H9 (cell line): Measurements from ENCODE around the gene FBXL2. TPM values are rescaled to one million over a fixed set of nuclear protein-coding genes. Genes with fewer than 3 reads are reported as not detected.

Experiments used
- DNase-seq: peaks from one replicate; pipeline ENCODE4 v3.0.0-alpha.2; 2017
- H2AFZ ChIP-seq: one replicate; pipeline ENCODE4 v1.6.1; 2013; ENCODE audit warnings: mild to moderate bottlenecking, low read length, control low read depth, moderate library complexity
- H2AK5ac ChIP-seq: 2 replicates; pipeline ENCODE4 v1.6.1; 2013; ENCODE audit warnings: low read length, control low read depth, mixed read lengths; ENCODE audit not compliant: insufficient read length
- H2BK120ac ChIP-seq: one replicate; pipeline ENCODE4 v1.6.1; 2013; ENCODE audit warnings: low read depth, mild to moderate bottlenecking, low read length, control low read depth, inconsistent platforms; ENCODE audit not compliant: poor library complexity, severe bottlenecking
- H2BK12ac ChIP-seq: 2 replicates; pipeline ENCODE4 v1.6.1; 2013; ENCODE audit warnings: low read length, control low read depth, mixed read lengths, low read depth; ENCODE audit not compliant: insufficient read length
- H2BK15ac ChIP-seq: 2 replicates; pipeline ENCODE4 v1.6.1; 2013; ENCODE audit warnings: low read depth, low read length, control low read depth
- H2BK20ac ChIP-seq: one replicate; pipeline ENCODE4 v1.6.1; 2013; ENCODE audit warnings: low read depth, mild to moderate bottlenecking, low read length, control low read depth, inconsistent platforms; ENCODE audit not compliant: poor library complexity, severe bottlenecking
- H2BK5ac ChIP-seq: 2 replicates; pipeline ENCODE4 v1.6.1; 2013; ENCODE audit warnings: low read length, control low read depth, mixed read lengths; ENCODE audit not compliant: insufficient read length
- H3K14ac ChIP-seq: 2 replicates; pipeline ENCODE4 v1.6.1; 2013; ENCODE audit warnings: low read length, control low read depth; ENCODE audit not compliant: insufficient read depth
- H3K18ac ChIP-seq: 2 replicates; pipeline ENCODE4 v1.6.1; 2013; ENCODE audit warnings: low read depth, mild to moderate bottlenecking, mixed read lengths, low read length, control low read depth; ENCODE audit not compliant: insufficient read length
- H3K23ac ChIP-seq: 2 replicates; pipeline ENCODE4 v1.6.1; 2013; ENCODE audit warnings: low read length, control low read depth, mixed read lengths, low read depth; ENCODE audit not compliant: insufficient read length
- H3K23me2 ChIP-seq: 2 replicates; pipeline ENCODE4 v1.6.1; 2013; ENCODE audit warnings: low read depth, mild to moderate bottlenecking, mixed read lengths, low read length, control low read depth; ENCODE audit not compliant: insufficient read length, poor library complexity, severe bottlenecking
- H3K27ac ChIP-seq: 2 replicates; pipeline ENCODE4 v1.5.1; 2013; ENCODE audit warnings: low read length, control low read depth, mixed read lengths, low read depth; ENCODE audit not compliant: insufficient read length
- H3K27me3 ChIP-seq: 2 replicates; pipeline ENCODE4 v1.6.1; 2013; ENCODE audit warnings: low read length, control low read depth, inconsistent platforms; ENCODE audit not compliant: insufficient read depth
- H3K4ac ChIP-seq: 2 replicates; pipeline ENCODE4 v1.6.1; 2013; ENCODE audit warnings: low read depth, mild to moderate bottlenecking, control low read depth, inconsistent platforms, low read length, moderate library complexity
- H3K4me1 ChIP-seq: 2 replicates; pipeline ENCODE4 v1.6.1; 2013; ENCODE audit warnings: low read length, control low read depth, inconsistent platforms; ENCODE audit not compliant: insufficient read depth
- H3K4me2 ChIP-seq: 2 replicates; pipeline ENCODE4 v1.6.1; 2013; ENCODE audit warnings: low read length, control low read depth, mixed read lengths; ENCODE audit not compliant: insufficient read length, insufficient read depth
- H3K56ac ChIP-seq: 2 replicates; pipeline ENCODE4 v1.6.1; 2013; ENCODE audit warnings: low read depth, mild to moderate bottlenecking, mixed read lengths, low read length, control low read depth; ENCODE audit not compliant: insufficient read length
- H3K79me1 ChIP-seq: 2 replicates; pipeline ENCODE4 v1.6.1; 2013; ENCODE audit warnings: low read depth, mild to moderate bottlenecking, moderate library complexity, low read length, control low read depth, inconsistent platforms; ENCODE audit not compliant: insufficient read depth, poor library complexity, severe bottlenecking
- H3K79me2 ChIP-seq: 2 replicates; pipeline ENCODE4 v1.6.1; 2013; ENCODE audit warnings: low read length, control low read depth, inconsistent platforms; ENCODE audit not compliant: insufficient read depth
- H3K9ac ChIP-seq: 2 replicates; pipeline ENCODE4 v1.6.1; 2013; ENCODE audit warnings: low read length, control low read depth, mixed read lengths; ENCODE audit not compliant: insufficient read length; ENCODE audit errors: extremely low read depth
- H3K9me3 ChIP-seq: one replicate; pipeline ENCODE4 v1.6.1; 2013; ENCODE audit warnings: low read depth, low read length, inconsistent platforms; ENCODE audit not compliant: control insufficient read depth
- H3T11ph ChIP-seq: one replicate; pipeline ENCODE4 v1.6.1; 2013; ENCODE audit warnings: mild to moderate bottlenecking, low read length, control low read depth, inconsistent platforms
- H4K20me1 ChIP-seq: one replicate; pipeline ENCODE4 v1.6.1; 2013; ENCODE audit not compliant: control insufficient read depth, insufficient read length, insufficient read depth
- H4K5ac ChIP-seq: 2 replicates; pipeline ENCODE4 v1.6.1; 2013; ENCODE audit warnings: low read depth, mild to moderate bottlenecking, mixed read lengths, low read length, control low read depth; ENCODE audit not compliant: insufficient read length
- H4K8ac ChIP-seq: replicated peaks from 2 replicates; pipeline ENCODE4 v1.6.1; 2013; ENCODE audit warnings: low read length, control low read depth, mixed read lengths, low read depth; ENCODE audit not compliant: insufficient read length
- H4K91ac ChIP-seq: 2 replicates; pipeline ENCODE4 v1.6.1; 2013; ENCODE audit warnings: low read depth, mild to moderate bottlenecking, moderate library complexity, mixed read lengths, low read length, control low read depth; ENCODE audit not compliant: insufficient read length
- H3K27ac Mint-ChIP-seq, 3 experiments: 2 replicates in 2 of 3; 3 replicates in 1 of 3; pipeline ENCODE4 v1.8.0; 2020 to 2021; ENCODE audit warnings: mixed read lengths in 3 of 3, mild to moderate bottlenecking in 1 of 3, moderate library complexity in 1 of 3
- H3K27me3 Mint-ChIP-seq: 2 replicates; pipeline ENCODE4 v1.8.0; 2021; ENCODE audit warnings: low read depth, mild to moderate bottlenecking, moderate library complexity, mixed read lengths
- H3K36me3 Mint-ChIP-seq, 3 experiments: 2 replicates in 2 of 3; 3 replicates in 1 of 3; pipeline ENCODE4 v1.8.0; 2020 to 2021; ENCODE audit warnings: low read depth in 3 of 3, mixed read lengths in 3 of 3; ENCODE audit not compliant: insufficient read depth in 1 of 3
- H3K4me1 Mint-ChIP-seq, 2 experiments: 2 replicates each; pipeline ENCODE4 v1.8.0; 2020; ENCODE audit warnings: mixed read lengths in 2 of 2
- H3K4me3 Mint-ChIP-seq, 2 experiments: 2 replicates in 1 of 2; 3 replicates in 1 of 2; pipeline ENCODE4 v1.8.0; 2020 to 2021; ENCODE audit warnings: mild to moderate bottlenecking in 2 of 2, mixed read lengths in 2 of 2, moderate library complexity in 1 of 2
- H3K9me3 Mint-ChIP-seq, 2 experiments: 2 replicates in 1 of 2; 3 replicates in 1 of 2; pipeline ENCODE4 v1.8.0; 2020; ENCODE audit warnings: mild to moderate bottlenecking in 2 of 2, mixed read lengths in 2 of 2, moderate library complexity in 1 of 2
- CTCF ChIP-seq: fragments of 200-600 bp; sonication (generic); conservative IDR thresholded peaks from 3 replicates; pipeline ENCODE4 v1.8.0; 2021; ENCODE audit warnings: antibody characterized with exemption, mild to moderate bottlenecking
- WGBS: extraction: QIAGEN DNeasy Blood & Tissue Kit; methylation state at CpG from one replicate; pipeline ENCODE4 v1.1.7; 2013; ENCODE audit warnings: missing lambda C conversion rate, low lambda C conversion rate, mixed read lengths; ENCODE audit not compliant: insufficient read length; ENCODE audit errors: extremely low coverage; 5-methylcytosine and 5-hydroxymethylcytosine counted together
- total RNA-seq: library from RNA; stranded (reverse); gene quantifications from 2 replicates; pipeline ENCODE4 v1.2.1, GENCODE V29; 2021

Gene FBXL2
- total RNA-seq, 1 experiment from 2014 or later = 2.7 TPM

- H4K91ac ChIP-seq = no peak overlapping the region
- no peak overlapping the region; the same call in 1 of the 2 replicates for H3K14ac ChIP-seq
- H2BK5ac ChIP-seq = no peak overlapping the region
- H3K23me2 ChIP-seq = no peaks in the 10 kb centered on the region
- Mint-ChIP-seq H3K9me3 (no peaks in the 10 kb centered on the region), H3K27ac (no peak overlapping the region), H3K36me3 (no peaks in the 10 kb centered on the region), H3K4me3 (no peak overlapping the region), H3K4me1 (no peaks in the 10 kb centered on the region), H3K27me3 (no peaks in the 10 kb centered on the region)
- H2BK20ac ChIP-seq = no peak overlapping the region
- no peak overlapping the region for H2BK15ac ChIP-seq
- no peak overlapping the region for H3K18ac ChIP-seq
- H3K27me3 ChIP-seq = no peaks in the 10 kb centered on the region
- no peaks in the 10 kb centered on the region for H3K9me3 ChIP-seq
- no peak overlapping the region for H3K56ac ChIP-seq
- WGBS = no CpG with 5 or more reads among the region's 4 CpGs
- no peak overlapping the region for H3K4ac ChIP-seq
- H2BK12ac ChIP-seq = no peak overlapping the region
- no peak for DNase-seq
- no peak overlapping the region for H3K4me2 ChIP-seq
- H3K79me1 ChIP-seq = no peaks in the 10 kb centered on the region
- H3K27ac ChIP-seq = no peak overlapping the region
- no peaks in the 10 kb centered on the region for H4K20me1 ChIP-seq
- H3K9ac ChIP-seq = no peak overlapping the region
- H3K79me2 ChIP-seq = no peaks in the 10 kb centered on the region
- TF ChIP-seq CTCF = no peak
- no peak overlapping the region for H4K5ac ChIP-seq
- no peak overlapping the region for H2BK120ac ChIP-seq
- no peak overlapping the region for H2AK5ac ChIP-seq
- H2AFZ ChIP-seq = no peak overlapping the region
- H3T11ph ChIP-seq = no peak overlapping the region
- no peak overlapping the region for H3K23ac ChIP-seq
- no peak overlapping the region for H4K8ac ChIP-seq
- no peaks in the 10 kb centered on the region for H3K4me1 ChIP-seq
Observed at GRCh38 chr3:33358172-33358781, 81.0 kb downstream of the FBXL2 start.
